Endothelial cell (in vitro differentiated cells): ENCODE measurements around the gene HES7. TPM values are rescaled to one million over a fixed set of nuclear protein-coding genes. Genes with fewer than 3 reads are reported as not detected.

ENCODE experiments used
- DNase-seq: peaks from one replicate; pipeline ENCODE4 v3.0.0; 2021; ENCODE audit warnings: low spot score
- H3K27ac Mint-ChIP-seq: one replicate; pipeline ENCODE4 v1.8.0; 2021; ENCODE audit warnings: mixed read lengths, inconsistent platforms; ENCODE audit not compliant: unreplicated experiment
- H3K27me3 Mint-ChIP-seq: one replicate; pipeline ENCODE4 v1.8.0; 2021; ENCODE audit warnings: mild to moderate bottlenecking, moderate library complexity, mixed read lengths, inconsistent platforms; ENCODE audit not compliant: unreplicated experiment
- H3K36me3 Mint-ChIP-seq: one replicate; pipeline ENCODE4 v1.8.0; 2021; ENCODE audit warnings: mild to moderate bottlenecking, low read depth, mixed read lengths, inconsistent platforms; ENCODE audit not compliant: unreplicated experiment
- H3K4me1 Mint-ChIP-seq: one replicate; pipeline ENCODE4 v1.8.0; 2021; ENCODE audit warnings: mild to moderate bottlenecking, mixed read lengths, inconsistent platforms; ENCODE audit not compliant: unreplicated experiment
- H3K4me3 Mint-ChIP-seq: one replicate; pipeline ENCODE4 v1.8.0; 2021; ENCODE audit warnings: mild to moderate bottlenecking, mixed read lengths, inconsistent platforms; ENCODE audit not compliant: unreplicated experiment
- H3K9me3 Mint-ChIP-seq: one replicate; pipeline ENCODE4 v1.8.0; 2021; ENCODE audit warnings: mixed read lengths, inconsistent platforms; ENCODE audit not compliant: unreplicated experiment
- CTCF ChIP-seq: fragments of 200-600 bp; sonication (generic); IDR thresholded peaks from one replicate; pipeline ENCODE4 v1.5.0; 2021; ENCODE audit warnings: antibody characterized with exemption; ENCODE audit not compliant: unreplicated experiment
- total RNA-seq: library from RNA; stranded (reverse); fragmentation: NEBNext Ultra II Directional; extraction: Animal tissue kit (Norgen Biotek cat#: 25700); gene quantifications from one replicate; pipeline ENCODE4 v1.2.1, GENCODE V29; 2021; ENCODE audit not compliant: unreplicated experiment

HES7 gene
- total RNA-seq, 1 donor from 2014 or later, result 3.3 TPM

DNA sequence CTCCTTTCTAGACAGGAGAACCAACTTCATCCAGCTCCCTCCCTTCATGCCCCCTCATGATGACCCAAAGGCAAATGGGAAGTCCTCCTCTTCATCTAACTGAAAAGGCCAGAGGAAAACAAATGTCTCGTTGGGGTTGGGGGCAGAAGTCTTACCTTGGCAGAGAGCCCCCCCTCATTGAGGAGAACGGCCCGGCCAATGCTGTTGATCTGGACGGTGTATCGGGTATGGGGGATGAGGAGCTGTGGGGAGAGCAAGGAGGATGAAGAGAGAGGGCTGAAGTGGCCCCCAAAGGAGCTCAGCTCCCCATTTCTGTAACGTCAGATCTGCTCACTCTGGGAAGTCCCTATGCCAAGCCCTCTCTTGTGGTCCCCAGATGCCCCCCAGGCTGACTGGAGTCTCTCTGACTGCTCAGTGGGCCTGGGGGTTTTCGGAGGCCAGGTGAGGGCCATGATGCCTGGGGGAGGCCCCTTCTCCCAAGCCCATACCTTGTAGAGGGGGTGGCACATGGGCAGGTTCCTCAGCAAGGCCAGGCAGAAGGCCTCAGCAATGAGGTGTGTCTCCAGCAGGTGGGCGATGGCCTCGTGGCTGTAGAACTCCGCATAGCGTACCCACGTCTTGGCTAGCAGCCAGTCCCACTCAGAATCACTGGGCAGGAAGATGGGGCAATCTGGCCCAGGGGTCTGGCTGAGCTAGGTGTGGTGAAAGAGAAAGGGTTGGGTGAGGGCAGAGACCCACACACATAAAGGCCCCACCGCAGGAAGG, 47.2 kb downstream of the HES7 start:
- Mint-ChIP-seq H3K4me1 (peaks cover 43% of the 10 kb centered on the region), H3K27ac (no peak overlapping the region), H3K4me3 (no peak overlapping the region), H3K9me3 (no peaks in the 10 kb centered on the region), H3K27me3 (peaks cover 42% of the 10 kb centered on the region), H3K36me3 (peaks cover 4% of the 10 kb centered on the region)
- TF ChIP-seq CTCF, result no peak
- no peak for DNase-seq

DNA sequence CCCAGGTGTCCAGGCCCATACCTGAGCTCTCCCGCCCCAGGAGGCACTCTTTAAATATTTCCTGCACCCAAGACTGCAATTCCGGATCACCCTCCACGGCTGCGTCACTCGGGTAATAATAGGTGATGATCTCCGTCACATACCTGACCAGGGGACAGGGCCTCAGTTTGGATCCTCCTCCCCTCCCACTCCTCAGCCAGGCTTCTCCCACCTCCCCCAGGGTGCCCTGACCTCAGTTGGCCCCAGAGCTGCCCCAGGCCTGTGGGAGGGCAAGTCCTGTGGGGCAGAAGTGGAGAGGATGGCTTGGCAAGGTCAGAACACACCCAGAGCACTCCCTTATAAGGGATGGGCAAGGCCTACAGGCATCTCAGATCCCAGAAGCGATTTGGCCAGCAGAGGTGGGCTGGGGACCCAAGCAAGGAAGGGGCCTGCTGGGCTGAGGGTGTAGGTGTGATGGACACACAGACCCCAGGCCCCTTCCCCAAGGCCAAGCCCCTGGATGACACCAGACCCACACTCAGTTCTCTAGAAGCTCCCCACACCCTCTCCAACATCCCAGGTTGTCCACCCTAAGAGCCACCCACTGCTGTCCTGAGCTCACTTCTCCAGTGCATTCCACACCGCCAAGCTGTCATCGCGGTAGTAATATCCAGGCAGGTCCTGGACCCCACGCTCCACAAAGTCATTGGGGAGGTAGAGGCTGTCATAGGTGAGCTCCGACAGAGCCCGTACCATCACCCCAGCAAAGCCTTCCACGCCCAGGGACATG, 48.1 kb downstream of the HES7 start:
- peaks cover 42% of the 10 kb centered on the region for H3K4me1 Mint-ChIP-seq
- no peaks in the 10 kb centered on the region for H3K9me3 Mint-ChIP-seq
- no peak for DNase-seq
- H3K36me3 Mint-ChIP-seq, result peaks cover 4% of the 10 kb centered on the region
- H3K27ac Mint-ChIP-seq, result peak overlapping the region; percentile 94
- H3K4me3 Mint-ChIP-seq, result no peak overlapping the region
- no peak for TF ChIP-seq CTCF
- peaks cover 39% of the 10 kb centered on the region for H3K27me3 Mint-ChIP-seq

GRCh38 chr17:8075081-8075480, 48.8 kb downstream of the HES7 start:
- Mint-ChIP-seq H3K36me3 (peaks cover 4% of the 10 kb centered on the region), H3K4me3 (peak overlapping the region; percentile 47)

GRCh38 chr17:8074554-8074953, 49.4 kb downstream of the HES7 start:
- TF ChIP-seq CTCF, result no peak
- Mint-ChIP-seq H3K4me3 (peak overlapping the region; percentile 47), H3K9me3 (no peaks in the 10 kb centered on the region), H3K27ac (peak overlapping the region; percentile 94), H3K27me3 (peaks cover 42% of the 10 kb centered on the region), H3K36me3 (peaks cover 4% of the 10 kb centered on the region), H3K4me1 (peaks cover 51% of the 10 kb centered on the region)
- DNase-seq, result no peak

More at GRCh38 chr17:8075081-8075480, 48.8 kb downstream of the HES7 start:
- H3K27ac Mint-ChIP-seq, result peak overlapping the region; percentile 94
- peaks cover 39% of the 10 kb centered on the region for H3K27me3 Mint-ChIP-seq
- TF ChIP-seq CTCF, result no peak
- no peaks in the 10 kb centered on the region for H3K9me3 Mint-ChIP-seq
- no peak for DNase-seq
- H3K4me1 Mint-ChIP-seq, result peaks cover 48% of the 10 kb centered on the region
